KOPT-K1 (cell line): ENCODE results near the gene GPC6.

Experiments
- H3K27ac ChIP-seq: fragments of 200-600 bp; sonication (generic); 2 replicates; pipeline ENCODE4 v1.5.1; 2016; ENCODE audit warnings: antibody characterized with exemption, mild to moderate bottlenecking, low read depth, low read length; ENCODE audit not compliant: poor library complexity, severe bottlenecking
- H3K36me3 ChIP-seq: fragments of 200-600 bp; sonication (generic); 2 replicates; pipeline ENCODE4 v1.5.1; 2017; ENCODE audit warnings: antibody characterized with exemption, mild to moderate bottlenecking, low read length, moderate library complexity; ENCODE audit not compliant: insufficient read depth
- H3K9me3 ChIP-seq: fragments of 200-600 bp; sonication (generic); 2 replicates; pipeline ENCODE4 v1.5.1; 2017; ENCODE audit warnings: antibody characterized with exemption, low read length, mild to moderate bottlenecking; ENCODE audit not compliant: insufficient read depth, poor library complexity, severe bottlenecking

GPC6 gene

GRCh38 chr13:93279982-93280381, 53.4 kb downstream of the GPC6 start:
- no peak overlapping the region for H3K27ac ChIP-seq
- H3K36me3 ChIP-seq, result no peaks in the 10 kb centered on the region
- no peaks in the 10 kb centered on the region for H3K9me3 ChIP-seq

GRCh38 chr13:93280688-93281087, 54.1 kb downstream of the GPC6 start:
- Histone ChIP-seq H3K36me3 (no peaks in the 10 kb centered on the region), H3K27ac (no peak overlapping the region), H3K9me3 (no peaks in the 10 kb centered on the region)

GRCh38 chr13:93283255-93283654, 56.6 kb downstream of the GPC6 start:
- Histone ChIP-seq H3K9me3 (no peaks in the 10 kb centered on the region), H3K27ac (no peak overlapping the region)

GRCh38 chr13:93284064-93284463, 57.5 kb downstream of the GPC6 start:
- H3K36me3 ChIP-seq, result no peaks in the 10 kb centered on the region
- no peaks in the 10 kb centered on the region for H3K9me3 ChIP-seq
- H3K27ac ChIP-seq, result no peak overlapping the region

More at GRCh38 chr13:93283255-93283654, 56.6 kb downstream of the GPC6 start:
- no peaks in the 10 kb centered on the region for H3K36me3 ChIP-seq

- H3K9me3 ChIP-seq, result no peaks in the 10 kb centered on the region
- H3K36me3 ChIP-seq, result no peaks in the 10 kb centered on the region
- no peak overlapping the region for H3K27ac ChIP-seq
Measured at GRCh38 chr13:93286047-93286446, 59.4 kb downstream of the GPC6 start.

GRCh38 chr13:93289053-93289452, 62.4 kb downstream of the GPC6 start:
- H3K36me3 ChIP-seq, result no peaks in the 10 kb centered on the region
- H3K27ac ChIP-seq, result no peak overlapping the region
- H3K9me3 ChIP-seq, result no peaks in the 10 kb centered on the region

- no peak overlapping the region for H3K27ac ChIP-seq
- H3K9me3 ChIP-seq, result no peaks in the 10 kb centered on the region
- H3K36me3 ChIP-seq, result no peaks in the 10 kb centered on the region
Measured at GRCh38 chr13:93289842-93290241, 63.2 kb downstream of the GPC6 start.

GRCh38 chr13:93290503-93290902, 63.9 kb downstream of the GPC6 start:
- H3K9me3 ChIP-seq, result no peaks in the 10 kb centered on the region
- no peak overlapping the region for H3K27ac ChIP-seq

GRCh38 chr13:93292366-93292765, 65.8 kb downstream of the GPC6 start:
- Histone ChIP-seq H3K36me3 (no peaks in the 10 kb centered on the region), H3K27ac (no peak overlapping the region), H3K9me3 (no peaks in the 10 kb centered on the region)

More at GRCh38 chr13:93290503-93290902, 63.9 kb downstream of the GPC6 start:
- H3K36me3 ChIP-seq, result no peaks in the 10 kb centered on the region

- no peaks in the 10 kb centered on the region for H3K9me3 ChIP-seq
- no peaks in the 10 kb centered on the region for H3K36me3 ChIP-seq
- no peak overlapping the region for H3K27ac ChIP-seq
Measured at GRCh38 chr13:93293710-93294109, 67.1 kb downstream of the GPC6 start.

- H3K36me3 ChIP-seq, result no peaks in the 10 kb centered on the region
- no peaks in the 10 kb centered on the region for H3K9me3 ChIP-seq
- H3K27ac ChIP-seq, result no peak overlapping the region
Measured at GRCh38 chr13:93296584-93296983, 70.0 kb downstream of the GPC6 start.

- Histone ChIP-seq H3K36me3 (no peaks in the 10 kb centered on the region), H3K9me3 (no peaks in the 10 kb centered on the region), H3K27ac (no peak overlapping the region)
Measured at GRCh38 chr13:93298713-93299112, 72.1 kb downstream of the GPC6 start.

- Histone ChIP-seq H3K9me3 (no peaks in the 10 kb centered on the region), H3K36me3 (no peaks in the 10 kb centered on the region), H3K27ac (no peak overlapping the region)
Measured at GRCh38 chr13:93304134-93304533, 77.5 kb downstream of the GPC6 start.

- no peak overlapping the region for H3K27ac ChIP-seq
Measured at GRCh38 chr13:93304868-93305613, 78.4 kb downstream of the GPC6 start.

GRCh38 chr13:93305886-93306285, 79.3 kb downstream of the GPC6 start:
- H3K36me3 ChIP-seq, result no peaks in the 10 kb centered on the region
- no peaks in the 10 kb centered on the region for H3K9me3 ChIP-seq
- H3K27ac ChIP-seq, result no peak overlapping the region

More at GRCh38 chr13:93304868-93305613, 78.4 kb downstream of the GPC6 start:
- no peaks in the 10 kb centered on the region for H3K36me3 ChIP-seq
- no peaks in the 10 kb centered on the region for H3K9me3 ChIP-seq

GRCh38 chr13:93307136-93307535, 80.5 kb downstream of the GPC6 start:
- Histone ChIP-seq H3K27ac (no peak overlapping the region), H3K36me3 (no peaks in the 10 kb centered on the region), H3K9me3 (no peaks in the 10 kb centered on the region)
